HG03521 (cell line): ENCODE data around the gene FAM3C.

ENCODE experiments used
- ATAC-seq: cut with Tn5 transposase; IDR thresholded peaks from one replicate; pipeline ENCODE4 v1.9.1; 2021; ENCODE audit warnings: mild to moderate bottlenecking, moderate library complexity; ENCODE audit not compliant: unreplicated experiment

FAM3C gene

DNA sequence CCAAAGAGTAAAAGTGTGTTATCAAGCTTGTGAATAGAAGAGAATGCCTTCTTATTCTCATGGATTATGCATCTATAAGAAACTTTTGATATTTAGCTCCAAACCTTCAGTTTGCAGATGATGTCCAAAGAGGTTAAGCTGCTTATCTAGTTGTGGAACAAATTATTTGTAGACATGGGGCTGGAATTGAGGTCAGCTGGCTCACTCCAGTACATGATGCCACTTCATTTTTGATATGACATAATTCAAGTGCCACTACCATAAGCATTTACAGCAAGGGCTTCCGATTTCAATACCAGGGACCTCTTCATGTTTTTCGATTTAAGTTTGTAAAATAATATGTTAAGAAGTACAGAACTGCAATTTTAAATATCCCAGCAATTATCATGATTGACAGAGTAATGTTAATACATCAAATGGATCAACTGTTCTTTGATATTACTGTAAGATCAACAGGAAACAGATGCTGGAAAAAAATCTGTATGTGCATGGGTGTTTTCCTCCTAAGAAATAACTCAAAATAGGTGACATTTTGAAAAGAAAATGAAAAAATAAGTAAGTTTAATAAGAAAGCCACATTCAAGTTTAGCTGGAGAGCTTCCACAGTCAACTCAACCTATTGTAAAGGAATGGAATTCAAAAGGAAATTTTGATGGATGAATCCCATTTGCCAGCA lies 12.7 kb downstream of the FAM3C start:
- ATAC-seq: no peak

DNA sequence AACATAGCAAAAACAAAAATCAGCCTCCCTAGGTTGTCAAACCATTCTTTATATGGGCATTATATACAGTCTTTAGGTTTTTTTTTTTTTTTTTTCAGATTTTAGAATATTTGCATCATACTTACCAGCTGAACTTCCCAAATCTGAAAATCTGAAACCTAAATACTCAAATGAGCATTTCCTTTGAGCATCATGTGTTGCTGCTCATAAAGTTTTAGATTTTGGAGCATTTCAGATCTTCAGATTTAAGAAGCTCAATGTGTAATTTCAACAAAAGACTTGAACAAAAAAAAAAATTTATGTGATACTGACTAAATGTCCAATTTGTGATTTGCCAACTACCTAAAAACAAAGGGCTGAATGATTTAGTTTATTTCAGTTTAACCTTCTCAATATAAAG lies 13.6 kb downstream of the FAM3C start:
- ATAC-seq: no peak

DNA sequence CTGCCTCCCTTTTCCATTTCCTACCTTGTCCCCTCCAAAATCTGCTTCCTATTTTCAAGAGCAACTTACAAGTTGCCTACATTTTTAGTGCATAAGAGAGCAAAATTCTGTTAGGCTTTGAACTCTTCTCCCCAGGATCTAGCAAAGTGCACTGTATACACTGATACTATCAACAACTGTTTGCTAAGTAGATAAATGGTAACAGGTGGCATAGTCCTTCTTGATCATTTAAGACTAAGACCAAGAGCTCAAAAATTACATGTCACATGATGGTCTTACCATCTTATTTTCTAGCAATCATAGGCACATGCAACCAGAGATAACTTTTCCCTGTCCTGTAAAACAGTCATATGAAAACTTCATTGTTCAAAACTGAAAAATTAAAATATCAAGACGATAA lies 16.2 kb downstream of the FAM3C start:
- no peak for ATAC-seq

DNA sequence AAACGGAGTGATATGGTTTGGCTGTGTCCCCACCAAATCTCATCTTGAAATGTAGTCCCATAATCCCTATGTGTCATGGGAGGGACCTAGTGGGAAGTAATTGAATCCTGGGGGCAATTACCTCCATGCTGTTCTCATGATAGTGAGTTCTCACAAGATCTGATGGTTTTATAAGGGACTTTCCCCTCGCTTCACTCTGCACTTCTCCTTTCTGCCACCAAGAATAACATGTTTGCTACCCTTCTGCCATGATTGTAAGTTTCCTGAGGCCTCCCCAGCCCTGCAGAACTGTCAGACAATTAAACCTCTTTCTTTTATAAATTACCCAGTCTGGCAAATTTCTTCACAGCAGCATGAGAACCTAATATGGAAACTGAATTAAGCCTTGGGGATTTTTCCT lies 19.1 kb downstream of the FAM3C start:
- ATAC-seq: no peak

DNA sequence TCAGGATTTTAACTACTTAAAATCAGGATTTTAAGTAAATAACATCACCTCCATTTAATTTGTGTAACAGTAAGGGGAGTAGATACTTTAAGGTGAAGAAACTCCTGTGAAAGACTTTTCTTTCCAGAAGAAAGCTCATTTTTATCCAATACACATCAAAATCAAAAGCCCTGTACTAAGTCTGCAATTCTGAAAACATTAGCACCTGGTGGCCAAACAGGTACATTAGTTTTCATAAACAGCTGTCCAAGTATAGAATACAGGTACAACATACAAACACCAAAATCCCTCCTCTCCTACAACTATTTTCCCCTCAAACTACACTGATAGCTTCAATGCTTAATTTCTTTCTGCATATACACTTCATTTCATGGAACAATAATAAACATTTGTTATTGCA lies 22.9 kb downstream of the FAM3C start:
- ATAC-seq: no peak

DNA sequence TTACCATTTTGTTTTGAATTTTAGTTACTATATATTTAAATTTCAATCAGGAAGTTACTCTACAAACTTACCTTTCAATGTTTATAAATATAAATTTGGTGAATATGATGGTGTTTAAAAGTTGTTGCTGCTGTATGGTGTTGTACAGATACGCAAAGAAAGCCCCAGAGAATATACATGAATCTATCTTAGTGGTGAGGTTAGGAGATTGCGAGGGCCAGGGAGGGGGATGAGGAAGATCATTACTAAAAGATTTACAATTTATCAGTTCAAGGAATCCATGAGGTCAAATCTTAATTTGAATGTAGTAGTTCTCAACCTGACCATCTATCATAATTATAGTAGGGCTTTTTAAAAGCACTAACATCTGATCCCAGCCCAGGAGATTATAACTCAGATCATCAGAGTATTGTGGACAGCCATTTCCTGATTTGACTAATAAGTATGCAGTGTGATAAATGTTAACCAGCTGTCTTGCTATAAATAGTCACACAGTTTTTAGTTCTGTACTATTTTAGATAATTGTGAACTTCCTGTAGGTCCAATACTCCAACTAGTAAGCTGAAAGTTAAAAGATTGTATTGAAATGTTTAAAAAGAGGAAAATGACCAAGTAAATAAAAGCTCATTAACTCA lies 23.6 kb downstream of the FAM3C start:
- ATAC-seq: peak; percentile 84

DNA sequence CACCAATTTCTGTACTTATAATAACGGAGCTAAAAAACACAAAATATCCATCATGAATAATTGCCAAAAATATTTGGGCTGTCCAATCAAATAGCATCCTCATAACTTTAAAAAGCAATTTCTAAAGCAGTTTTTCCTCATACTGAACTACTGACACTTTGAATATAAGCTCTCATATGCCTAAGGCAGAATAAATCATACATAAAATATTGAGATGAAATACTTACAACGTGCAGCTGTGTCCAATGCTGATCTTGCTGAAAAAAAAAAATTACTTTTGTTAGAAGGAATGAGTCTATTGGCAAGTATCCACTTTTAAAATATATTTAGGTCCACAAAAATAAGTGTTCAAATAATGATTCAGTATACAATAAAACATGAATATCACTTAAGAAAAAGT lies 24.2 kb downstream of the FAM3C start:
- no peak for ATAC-seq

DNA sequence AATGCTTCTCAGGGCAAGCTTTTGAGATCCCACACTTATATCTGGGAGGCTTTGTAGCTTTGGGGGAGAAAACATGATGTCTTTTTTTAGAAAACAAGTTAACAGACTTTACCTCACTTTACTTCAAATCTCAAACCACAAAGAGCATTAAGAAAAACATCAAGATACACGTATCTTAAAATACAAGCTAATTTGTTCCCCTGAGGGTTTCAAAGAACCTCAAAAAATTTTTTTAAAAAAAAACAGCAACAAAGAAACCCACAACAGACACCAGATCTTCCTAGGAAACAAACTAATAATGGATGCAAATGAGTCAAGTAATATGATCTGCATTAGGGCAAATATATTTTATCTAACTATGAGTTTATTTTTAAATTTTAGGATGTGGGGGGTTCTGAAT lies 24.7 kb downstream of the FAM3C start:
- no peak for ATAC-seq

DNA sequence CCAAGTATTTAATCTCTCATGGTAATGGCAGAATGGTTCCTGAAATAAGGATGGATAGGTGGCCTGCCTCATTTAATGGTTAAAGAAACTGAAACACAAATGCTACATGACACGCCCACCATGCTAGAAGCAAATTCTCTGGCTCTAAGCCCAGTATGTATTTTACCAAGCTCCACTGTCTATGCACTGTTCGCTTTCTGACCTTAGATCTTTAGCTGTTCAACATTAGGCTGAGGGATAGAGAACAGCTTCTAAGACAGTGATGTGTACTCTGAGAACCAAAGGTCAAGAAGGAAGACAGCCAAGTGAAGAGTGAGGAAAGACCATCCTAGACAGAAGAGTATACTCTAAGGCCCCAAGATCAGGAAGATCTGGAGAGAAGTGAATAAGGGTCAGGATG lies 26.6 kb downstream of the FAM3C start:
- peak; percentile 39 for ATAC-seq

DNA sequence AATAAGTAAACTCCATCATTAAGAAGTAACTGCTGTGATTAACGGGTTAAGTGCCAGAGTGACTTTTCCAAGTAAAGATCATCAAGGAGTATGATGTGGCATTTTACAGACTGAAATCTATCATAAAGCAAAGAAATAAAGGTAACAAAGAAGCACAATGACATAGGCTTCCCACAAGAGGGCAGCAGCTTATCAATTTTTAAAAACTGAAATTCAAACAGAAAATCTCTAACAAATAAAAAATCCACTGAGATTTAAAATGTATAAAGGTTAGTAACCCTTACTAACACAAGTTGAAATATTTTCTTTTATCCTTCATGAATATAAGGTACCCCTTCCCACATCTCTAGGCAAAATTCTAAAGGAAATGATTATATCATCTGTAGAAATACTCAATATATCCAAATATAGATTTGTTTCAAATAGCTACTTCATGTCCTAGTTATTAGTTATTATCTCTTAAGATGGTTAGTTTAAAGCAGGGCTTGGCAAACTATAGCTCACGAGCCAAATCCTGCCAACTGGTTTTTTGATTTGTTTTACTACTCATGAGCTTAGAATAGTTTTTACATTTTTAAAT lies 29.2 kb downstream of the FAM3C start:
- no peak for ATAC-seq

DNA sequence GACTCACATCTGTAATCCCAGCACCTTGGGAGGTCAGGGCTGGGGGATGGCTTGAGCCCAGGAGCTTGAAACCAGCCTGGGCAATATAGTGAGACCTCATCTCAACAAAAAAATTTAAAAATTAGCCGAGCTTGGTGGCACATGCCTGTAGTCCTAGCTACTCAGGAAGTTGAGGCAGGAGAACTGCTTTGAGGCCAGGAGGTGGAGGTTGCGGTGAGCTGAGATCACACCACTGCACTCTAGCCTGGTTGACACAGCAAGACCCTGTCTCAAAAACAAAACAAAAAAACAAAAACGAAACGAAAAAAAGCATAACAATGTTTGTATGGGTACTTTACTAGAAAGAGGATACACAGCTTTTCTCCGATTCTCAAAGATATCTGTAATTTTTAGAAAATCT lies 35.5 kb downstream of the FAM3C start:
- no peak for ATAC-seq

DNA sequence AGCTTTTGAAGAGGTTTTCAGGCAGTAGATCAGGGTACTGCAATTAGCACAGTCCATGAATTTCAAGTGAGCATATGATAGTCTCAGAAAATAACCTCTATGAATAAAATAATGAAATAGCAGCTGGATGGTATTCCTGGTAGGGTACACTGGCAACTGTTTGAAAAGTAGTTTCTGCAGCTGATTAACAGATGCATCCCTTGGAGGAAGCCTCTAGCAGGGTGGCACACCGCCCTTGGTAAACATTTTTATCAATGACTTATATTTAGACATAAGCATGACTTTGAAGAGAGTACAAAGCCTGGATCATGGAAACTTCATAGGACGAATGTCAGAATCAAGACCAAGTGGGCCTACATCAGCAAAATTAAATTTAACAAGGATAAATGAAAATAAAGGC lies 40.5 kb downstream of the FAM3C start:
- no peak for ATAC-seq

DNA sequence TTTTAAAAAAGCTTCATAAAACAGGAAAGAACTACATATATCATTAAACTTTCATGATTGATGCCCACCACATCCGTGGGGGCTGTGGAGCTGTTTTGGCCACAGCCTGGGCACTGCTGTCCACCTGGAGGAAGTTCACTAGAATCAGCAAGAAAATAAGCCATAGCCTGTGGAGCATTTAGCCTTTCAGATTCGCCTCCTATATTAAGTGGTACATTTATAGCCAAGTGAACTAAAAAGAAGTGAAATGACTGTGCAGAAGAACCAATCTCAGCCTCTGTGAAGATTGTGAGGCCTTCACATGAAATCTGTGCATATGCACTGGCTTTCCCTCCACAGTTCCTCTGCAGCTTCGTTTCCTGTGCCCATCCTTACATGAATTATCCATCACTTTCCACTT lies 43.8 kb downstream of the FAM3C start:
- ATAC-seq: no peak

DNA sequence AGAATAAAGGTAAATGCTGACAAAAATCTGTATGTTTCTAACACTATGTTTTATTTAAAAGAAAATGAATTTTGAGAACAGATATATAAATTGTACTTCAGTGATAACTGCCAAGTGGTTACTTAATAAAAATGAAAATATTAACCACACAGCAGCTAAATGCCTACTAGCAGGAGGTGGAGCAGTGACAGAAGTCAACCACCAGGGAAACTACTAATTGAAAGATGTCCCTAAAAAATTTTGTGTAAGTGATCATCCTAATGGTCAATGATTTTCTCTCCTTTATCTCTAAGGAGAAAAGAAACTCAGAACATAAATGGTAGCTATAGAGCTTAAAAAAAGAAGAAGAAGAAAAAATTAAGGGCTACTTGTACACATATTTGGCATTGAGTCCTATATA lies 44.4 kb downstream of the FAM3C start:
- no peak for ATAC-seq

DNA sequence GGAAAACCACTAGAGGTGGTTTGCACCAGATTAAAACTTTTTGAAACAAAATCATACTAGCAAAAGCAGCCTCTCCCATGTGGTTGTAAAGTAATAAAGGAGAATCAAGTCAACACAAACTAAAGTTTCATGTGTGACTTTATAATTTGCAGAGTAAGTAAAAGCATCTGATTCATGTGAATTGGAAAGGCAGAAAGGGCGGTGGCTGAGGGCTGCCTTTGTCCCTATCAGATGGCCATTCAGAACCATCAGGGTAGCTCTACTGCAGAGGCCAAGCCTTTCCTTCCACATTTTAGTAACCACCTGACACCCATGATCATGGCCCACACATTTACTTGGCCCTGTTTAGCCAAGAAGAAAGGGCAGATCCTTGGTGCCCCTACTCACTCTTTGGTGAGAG lies 51.6 kb downstream of the FAM3C start:
- ATAC-seq: no peak

DNA sequence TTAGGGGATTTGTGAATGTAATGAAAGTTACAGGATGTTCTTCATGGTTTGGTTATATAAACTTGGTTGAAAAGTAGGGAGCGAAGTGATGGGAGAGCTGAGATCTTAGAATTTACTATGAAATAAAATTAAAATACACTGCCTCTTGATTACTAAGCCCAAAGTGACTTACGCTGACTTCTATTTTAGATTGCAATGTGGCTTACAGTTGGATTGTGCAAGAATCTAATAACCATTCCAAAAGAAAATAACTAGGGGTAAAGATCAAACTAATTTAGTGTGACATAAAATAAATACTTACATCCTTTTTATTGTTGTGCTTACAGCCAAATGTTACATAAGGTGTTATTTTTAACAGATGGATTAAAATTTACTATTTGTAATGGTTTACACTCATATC lies 52.0 kb downstream of the FAM3C start:
- ATAC-seq: no peak

DNA sequence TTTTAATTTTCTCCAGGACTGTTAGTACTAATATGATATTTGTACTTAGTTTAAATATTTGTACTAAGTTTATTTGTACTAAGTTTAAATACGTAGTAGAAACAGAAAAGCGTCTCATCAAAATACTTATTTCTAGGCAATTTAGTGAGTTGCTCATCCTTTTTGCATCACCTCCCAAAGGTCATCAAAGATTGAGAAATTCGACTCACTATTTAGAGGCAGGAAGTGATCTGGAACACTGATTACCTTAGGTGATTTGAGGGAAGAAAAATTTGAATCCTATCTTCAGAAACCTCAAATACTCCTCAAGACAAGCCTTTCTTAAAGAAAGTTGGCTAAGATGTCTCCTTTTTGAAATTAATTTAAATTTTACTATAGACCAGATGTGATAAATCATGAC lies 52.8 kb downstream of the FAM3C start:
- ATAC-seq: no peak

DNA sequence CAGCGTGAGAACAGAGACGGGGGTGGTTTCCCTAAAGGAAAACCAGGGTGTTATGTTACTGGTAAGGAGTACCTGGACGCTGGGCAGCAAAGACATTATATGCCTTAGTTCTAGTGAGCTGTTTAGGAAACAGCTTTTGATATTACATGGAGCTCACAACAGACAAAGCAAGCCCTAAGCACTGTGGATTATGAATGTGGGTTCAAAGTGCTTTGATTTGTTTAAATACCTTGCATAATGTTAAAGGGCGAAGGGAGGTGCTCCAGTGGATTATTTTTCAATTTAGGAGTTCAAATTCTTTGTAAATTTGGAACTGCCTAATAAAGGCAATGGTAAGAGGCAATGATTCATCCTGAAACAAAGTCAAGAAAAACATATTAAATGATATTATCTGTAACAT lies 53.5 kb downstream of the FAM3C start:
- no peak for ATAC-seq

DNA sequence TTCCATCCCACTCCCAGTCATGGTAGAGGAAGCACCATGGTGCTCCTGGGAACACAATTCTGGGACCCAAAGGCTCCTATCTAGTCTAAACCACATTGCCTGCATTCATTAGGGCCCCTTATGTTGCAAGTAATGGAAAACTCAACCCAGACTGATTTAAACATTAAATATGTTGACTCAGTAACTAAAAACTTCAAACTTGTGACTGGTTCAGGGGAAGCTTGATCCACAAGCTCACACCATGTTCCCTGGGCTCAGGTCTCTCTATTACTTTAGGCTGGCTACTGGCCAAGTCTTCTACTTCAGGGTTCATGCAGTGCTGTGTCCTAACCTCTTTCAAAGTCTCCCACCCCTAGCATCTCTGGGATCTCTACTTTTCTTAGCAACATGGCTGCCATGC lies 54.2 kb downstream of the FAM3C start:
- no peak for ATAC-seq

DNA sequence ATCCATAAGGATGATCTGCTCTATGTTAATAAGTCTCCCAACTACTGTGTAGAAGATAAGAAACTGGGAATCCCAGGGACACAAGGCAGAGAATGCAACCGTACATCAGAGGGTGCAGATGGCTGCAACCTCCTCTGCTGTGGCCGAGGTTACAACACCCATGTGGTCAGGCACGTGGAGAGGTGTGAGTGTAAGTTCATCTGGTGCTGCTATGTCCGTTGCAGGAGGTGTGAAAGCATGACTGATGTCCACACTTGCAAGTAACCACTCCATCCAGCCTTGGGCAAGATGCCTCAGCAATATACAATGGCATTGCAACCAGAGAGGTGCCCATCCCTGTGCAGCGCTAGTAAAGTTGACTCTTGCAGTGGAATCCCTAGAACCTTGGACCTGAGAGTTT lies 57.0 kb downstream of the FAM3C start:
- no peak for ATAC-seq

DNA sequence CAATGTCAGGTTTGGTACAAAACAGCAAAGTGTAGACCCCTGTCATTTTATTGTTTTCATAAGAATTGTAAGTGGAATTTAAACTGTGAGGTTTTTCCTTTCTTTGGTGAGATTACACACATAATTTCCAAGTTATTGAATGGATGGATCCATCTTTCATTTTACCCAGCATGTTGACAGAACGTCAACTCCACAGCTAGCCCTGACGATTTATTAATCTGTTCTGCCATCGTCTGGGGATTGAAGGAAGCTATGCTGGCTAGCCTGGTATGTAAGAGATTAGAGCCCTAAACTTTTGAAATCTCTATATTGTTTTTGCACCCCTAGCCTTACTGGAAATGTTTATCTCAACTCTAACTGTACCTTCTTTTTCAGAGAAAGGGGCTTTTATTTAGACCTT lies 58.7 kb downstream of the FAM3C start:
- ATAC-seq: no peak

DNA sequence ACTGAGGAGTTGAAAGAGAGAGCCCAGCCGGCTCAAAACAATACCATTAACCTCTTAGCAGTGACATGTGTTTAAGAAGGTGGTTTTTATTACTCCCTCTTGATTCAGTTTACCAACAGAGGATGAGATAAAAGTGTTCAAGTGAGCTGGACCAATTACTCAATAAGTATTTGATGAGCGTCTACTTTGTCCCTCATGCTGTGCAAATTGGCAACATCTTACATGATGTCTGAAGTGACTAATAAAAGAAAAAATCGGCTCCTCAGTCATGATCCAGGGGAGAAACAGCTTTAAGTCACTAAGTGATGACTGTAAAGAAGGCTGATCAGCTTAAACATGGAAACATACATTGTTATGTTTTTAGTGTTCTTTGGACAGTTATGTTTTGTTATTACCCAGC lies 59.5 kb downstream of the FAM3C start:
- no peak for ATAC-seq
